IPS-20b (cell line): ENCODE data around the gene SLC12A9.

Experiments
- H3K27ac ChIP-seq: one replicate; pipeline ENCODE4 v1.5.1; 2013; ENCODE audit warnings: low read length
- H3K27me3 ChIP-seq: 2 replicates; pipeline ENCODE4 v1.6.1; 2013; ENCODE audit warnings: mild to moderate bottlenecking, low read length, inconsistent platforms; ENCODE audit not compliant: insufficient read depth
- H3K36me3 ChIP-seq: 2 replicates; pipeline ENCODE4 v1.6.1; 2013; ENCODE audit warnings: low read depth, mild to moderate bottlenecking, inconsistent platforms, low read length, moderate library complexity; ENCODE audit not compliant: insufficient read depth
- H3K4me1 ChIP-seq: 2 replicates; pipeline ENCODE4 v1.6.1; 2013; ENCODE audit warnings: mild to moderate bottlenecking, control low read depth, inconsistent platforms, low read length, moderate library complexity; ENCODE audit not compliant: insufficient read depth
- H3K4me3 ChIP-seq: 2 replicates; pipeline ENCODE4 v1.5.1; 2013; ENCODE audit warnings: mild to moderate bottlenecking, low read length, inconsistent platforms
- H3K9ac ChIP-seq: 2 replicates; pipeline ENCODE4 v1.6.1; 2013; ENCODE audit warnings: low read depth, mild to moderate bottlenecking, inconsistent platforms, low read length, moderate library complexity
- H3K9me3 ChIP-seq: 2 replicates; pipeline ENCODE4 v1.6.1; 2013; ENCODE audit warnings: mild to moderate bottlenecking, low read depth, low read length, inconsistent platforms; ENCODE audit not compliant: insufficient read depth

Gene SLC12A9

DNA sequence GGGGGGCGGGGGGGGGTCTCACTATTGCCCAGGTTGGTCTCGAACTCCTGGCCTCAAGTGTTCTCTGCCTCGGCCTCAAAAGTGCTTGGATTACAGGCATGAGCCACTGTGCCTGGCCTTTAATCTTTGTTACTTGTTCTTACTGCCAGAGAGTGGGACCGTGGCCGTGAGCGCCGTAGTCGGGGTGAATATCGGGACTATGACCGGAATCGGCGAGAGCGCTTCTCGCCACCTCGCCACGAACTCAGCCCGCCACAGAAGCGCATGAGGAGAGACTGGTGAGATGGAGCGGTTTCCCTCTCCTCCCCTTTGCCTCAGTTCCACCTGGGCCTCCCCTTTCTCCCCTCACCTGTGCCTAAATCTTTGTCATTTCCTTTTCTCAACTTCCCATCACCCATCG lies 28.6 kb downstream of the SLC12A9 start:
- no peak overlapping the region for H3K27ac ChIP-seq
- H3K9ac ChIP-seq: no peak overlapping the region
- H3K4me1 ChIP-seq: peaks cover 6% of the 10 kb centered on the region; the same call in 1 of the 2 replicates
- no peaks in the 10 kb centered on the region for H3K9me3 ChIP-seq
- H3K36me3 ChIP-seq: peaks cover 99% of the 10 kb centered on the region
- H3K4me3 ChIP-seq: no peak overlapping the region
- H3K27me3 ChIP-seq: no peaks in the 10 kb centered on the region

DNA sequence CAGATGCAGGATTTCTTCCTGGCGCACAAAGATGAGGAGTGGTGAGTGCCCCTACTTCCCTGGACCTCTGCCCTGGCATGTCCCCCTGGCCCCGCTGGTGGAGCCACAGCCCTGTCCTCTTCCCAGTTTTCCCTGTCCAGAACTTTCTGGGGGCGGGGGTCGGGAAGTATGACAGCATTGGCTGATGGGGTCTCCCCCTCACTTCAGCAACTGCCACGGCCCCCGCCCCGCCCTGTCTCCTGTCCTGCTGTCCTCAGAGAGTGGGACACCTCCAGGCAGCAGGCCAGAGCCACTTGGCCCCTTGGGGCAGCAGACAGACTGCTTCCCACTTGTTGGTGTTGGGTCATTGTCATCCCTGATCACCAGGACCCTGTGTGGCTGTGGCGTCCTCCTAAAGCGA lies 29.7 kb downstream of the SLC12A9 start:
- Histone ChIP-seq H3K36me3 (peaks cover 99% of the 10 kb centered on the region), H3K4me1 (no peaks in the 10 kb centered on the region; the same call in none of the 2 replicates), H3K27ac (no peak overlapping the region), H3K27me3 (no peaks in the 10 kb centered on the region), H3K4me3 (no peak overlapping the region), H3K9ac (no peak overlapping the region), H3K9me3 (no peaks in the 10 kb centered on the region)

DNA sequence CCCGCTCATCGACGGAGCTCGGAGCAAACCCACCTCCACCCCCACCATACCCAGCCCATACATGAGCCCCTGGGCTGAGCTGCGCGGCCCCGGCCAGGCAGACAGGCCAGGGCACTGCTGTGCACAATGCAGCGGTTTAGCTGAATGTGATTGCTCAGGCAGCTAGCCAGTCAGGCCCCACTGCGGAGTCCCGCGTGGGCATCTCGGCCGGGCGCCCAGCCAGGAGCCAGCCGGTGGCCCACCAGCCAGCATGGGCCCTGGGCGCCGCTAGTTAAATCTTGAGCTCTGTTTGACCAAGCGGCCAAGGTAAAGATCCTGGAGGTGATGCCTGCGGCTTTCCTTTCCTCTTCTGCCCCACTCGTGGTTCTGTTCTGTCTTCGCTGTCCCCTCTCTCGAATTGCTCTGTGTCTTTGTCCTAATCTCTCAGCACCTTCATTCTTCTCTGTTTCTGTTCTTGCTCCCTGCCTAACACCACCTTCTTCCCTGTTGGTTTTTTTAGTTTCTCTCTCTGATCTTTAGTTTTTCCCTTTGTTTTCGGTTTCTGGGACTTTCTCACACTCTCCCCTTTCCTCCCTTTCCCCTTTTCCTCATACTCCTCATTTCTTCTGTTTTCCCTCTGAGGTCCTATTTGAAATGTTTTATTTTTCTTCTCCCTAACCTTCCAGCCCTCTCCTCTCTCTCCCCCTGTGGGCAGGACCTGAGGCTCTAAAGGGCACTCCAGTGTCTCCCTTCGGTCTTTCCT lies 30.4 kb downstream of the SLC12A9 start:
- Histone ChIP-seq H3K9me3 (no peaks in the 10 kb centered on the region), H3K9ac (no peak overlapping the region), H3K27me3 (no peaks in the 10 kb centered on the region), H3K36me3 (peaks cover 99% of the 10 kb centered on the region), H3K27ac (no peak overlapping the region), H3K4me1 (no peaks in the 10 kb centered on the region; the same call in none of the 2 replicates), H3K4me3 (no peak overlapping the region)

GRCh38 chr7:100884736-100885439 lies 32.4 kb downstream of the SLC12A9 start:
- H3K9ac ChIP-seq: no peak overlapping the region
- no peak overlapping the region for H3K27ac ChIP-seq
- peaks cover 89% of the 10 kb centered on the region for H3K36me3 ChIP-seq
- H3K9me3 ChIP-seq: no peaks in the 10 kb centered on the region
- peaks cover 5% of the 10 kb centered on the region for H3K4me1 ChIP-seq
- no peak overlapping the region for H3K4me3 ChIP-seq
- H3K27me3 ChIP-seq: no peaks in the 10 kb centered on the region

- Histone ChIP-seq H3K27ac (no peak overlapping the region), H3K4me1 (peaks cover 5% of the 10 kb centered on the region), H3K9ac (no peak overlapping the region), H3K36me3 (peaks cover 83% of the 10 kb centered on the region), H3K9me3 (no peaks in the 10 kb centered on the region), H3K27me3 (no peaks in the 10 kb centered on the region), H3K4me3 (no peak overlapping the region)
These were observed 33.1 kb downstream of the SLC12A9 start for GRCh38 chr7:100885440-100886141.

DNA sequence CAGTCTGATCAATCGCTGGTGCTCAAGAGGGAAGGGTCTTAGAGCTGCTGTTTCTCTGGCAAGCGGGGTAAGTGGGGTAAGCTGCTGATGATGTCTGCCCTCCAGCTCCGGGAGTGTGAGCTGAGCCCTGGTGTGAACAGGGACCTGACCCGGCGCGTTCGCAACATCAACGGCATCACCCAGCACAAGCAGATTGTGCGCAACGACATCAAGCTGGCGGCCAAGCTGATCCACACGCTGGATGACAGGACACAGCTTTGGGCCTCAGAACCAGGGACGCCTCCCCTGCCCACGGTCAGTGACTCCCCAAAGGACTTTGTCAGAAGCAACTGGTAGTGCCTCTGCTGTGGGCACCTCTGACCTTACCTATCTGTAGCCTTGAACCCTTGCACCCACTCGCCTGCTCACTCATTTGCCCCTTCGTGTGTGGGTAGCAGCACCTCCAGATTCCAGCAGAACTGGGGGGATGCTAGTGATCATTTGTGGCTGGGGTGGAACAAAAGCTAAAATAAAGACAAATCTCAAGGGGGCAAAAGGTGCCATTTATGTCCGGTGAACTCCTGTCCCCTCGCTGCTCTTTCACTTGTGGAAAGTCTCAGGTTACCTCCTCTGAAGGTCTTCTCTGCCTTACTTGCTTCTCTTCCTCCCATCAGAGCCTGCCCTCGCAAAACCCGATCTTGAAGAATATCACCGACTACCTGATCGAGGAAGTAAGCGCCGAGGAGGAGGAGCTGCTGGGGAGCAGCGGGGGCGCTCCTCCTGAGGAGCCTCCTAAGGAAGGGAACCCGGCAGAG lies 33.8 kb downstream of the SLC12A9 start:
- Histone ChIP-seq H3K27ac (no peak overlapping the region), H3K36me3 (peaks cover 75% of the 10 kb centered on the region), H3K9ac (no peak overlapping the region), H3K4me3 (no peak overlapping the region), H3K27me3 (no peaks in the 10 kb centered on the region), H3K9me3 (no peaks in the 10 kb centered on the region), H3K4me1 (peaks cover 6% of the 10 kb centered on the region)

DNA sequence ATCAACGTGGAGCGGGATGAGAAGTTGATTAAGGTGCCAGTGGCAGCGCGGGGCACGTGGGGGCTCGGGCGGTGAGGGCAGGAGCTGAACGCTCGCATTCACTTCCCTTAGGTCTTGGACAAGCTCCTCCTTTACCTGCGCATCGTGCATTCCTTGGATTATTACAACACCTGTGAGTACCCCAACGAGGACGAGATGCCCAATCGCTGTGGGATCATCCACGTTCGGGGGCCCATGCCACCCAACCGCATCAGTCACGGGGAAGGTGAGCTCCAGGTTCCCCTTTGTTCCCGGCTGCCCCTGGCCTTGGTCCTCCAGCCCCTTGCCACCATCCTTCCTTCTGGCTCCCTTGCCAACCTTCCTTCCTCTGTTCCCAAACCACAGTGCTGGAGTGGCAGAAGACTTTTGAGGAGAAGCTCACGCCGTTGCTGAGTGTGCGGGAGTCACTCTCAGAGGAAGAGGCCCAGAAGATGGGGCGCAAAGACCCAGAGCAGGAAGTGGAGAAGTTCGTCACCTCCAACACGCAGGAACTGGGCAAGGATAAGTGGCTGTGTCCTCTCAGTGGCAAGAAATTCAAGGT lies 34.5 kb downstream of the SLC12A9 start:
- Histone ChIP-seq H3K27ac (no peak overlapping the region), H3K27me3 (no peaks in the 10 kb centered on the region), H3K4me1 (peaks cover 10% of the 10 kb centered on the region), H3K9ac (no peak overlapping the region), H3K36me3 (peaks cover 69% of the 10 kb centered on the region), H3K4me3 (no peak overlapping the region), H3K9me3 (no peaks in the 10 kb centered on the region)

DNA sequence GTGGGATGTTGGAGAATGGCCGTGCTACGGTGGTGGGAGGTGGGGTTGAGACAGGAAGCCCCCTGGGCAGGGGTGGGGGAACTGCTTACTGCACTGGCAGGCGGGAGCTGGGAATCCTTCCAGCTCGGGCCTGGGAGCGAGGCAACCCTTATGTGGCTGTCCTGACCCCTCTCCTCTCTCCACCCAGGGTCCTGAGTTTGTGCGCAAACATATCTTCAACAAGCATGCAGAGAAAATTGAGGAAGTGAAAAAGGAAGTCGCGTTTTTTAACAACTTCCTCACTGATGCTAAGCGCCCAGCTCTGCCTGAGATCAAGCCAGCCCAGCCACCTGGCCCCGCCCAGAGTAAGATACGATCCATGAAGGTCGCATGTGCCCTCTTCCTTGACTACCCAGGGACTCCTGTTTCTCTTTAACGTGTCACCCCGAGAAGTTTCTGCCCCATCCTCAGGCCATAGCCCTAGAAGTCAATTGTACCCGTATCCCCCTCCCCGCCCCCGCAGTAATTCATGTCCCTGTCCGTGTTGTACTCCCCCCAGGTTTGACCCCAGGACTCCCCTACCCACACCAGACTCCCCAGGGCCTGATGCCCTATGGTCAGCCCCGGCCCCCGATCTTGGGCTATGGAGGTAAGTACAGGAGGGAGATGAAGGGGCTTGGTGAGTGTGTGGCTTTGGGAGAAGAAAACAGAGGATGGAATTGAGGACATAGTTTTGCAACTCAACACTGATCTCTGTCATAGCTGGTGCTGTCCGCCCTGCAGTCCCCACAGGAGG lies 35.2 kb downstream of the SLC12A9 start:
- no peak overlapping the region for H3K27ac ChIP-seq
- H3K36me3 ChIP-seq: peaks cover 62% of the 10 kb centered on the region
- peak overlapping the region; percentile 70; the same call in 1 of the 2 replicates for H3K4me3 ChIP-seq
- H3K9ac ChIP-seq: peak overlapping the region; percentile 89; the same call in 1 of the 2 replicates
- no peaks in the 10 kb centered on the region for H3K9me3 ChIP-seq
- H3K4me1 ChIP-seq: peaks cover 10% of the 10 kb centered on the region
- no peaks in the 10 kb centered on the region for H3K27me3 ChIP-seq

DNA sequence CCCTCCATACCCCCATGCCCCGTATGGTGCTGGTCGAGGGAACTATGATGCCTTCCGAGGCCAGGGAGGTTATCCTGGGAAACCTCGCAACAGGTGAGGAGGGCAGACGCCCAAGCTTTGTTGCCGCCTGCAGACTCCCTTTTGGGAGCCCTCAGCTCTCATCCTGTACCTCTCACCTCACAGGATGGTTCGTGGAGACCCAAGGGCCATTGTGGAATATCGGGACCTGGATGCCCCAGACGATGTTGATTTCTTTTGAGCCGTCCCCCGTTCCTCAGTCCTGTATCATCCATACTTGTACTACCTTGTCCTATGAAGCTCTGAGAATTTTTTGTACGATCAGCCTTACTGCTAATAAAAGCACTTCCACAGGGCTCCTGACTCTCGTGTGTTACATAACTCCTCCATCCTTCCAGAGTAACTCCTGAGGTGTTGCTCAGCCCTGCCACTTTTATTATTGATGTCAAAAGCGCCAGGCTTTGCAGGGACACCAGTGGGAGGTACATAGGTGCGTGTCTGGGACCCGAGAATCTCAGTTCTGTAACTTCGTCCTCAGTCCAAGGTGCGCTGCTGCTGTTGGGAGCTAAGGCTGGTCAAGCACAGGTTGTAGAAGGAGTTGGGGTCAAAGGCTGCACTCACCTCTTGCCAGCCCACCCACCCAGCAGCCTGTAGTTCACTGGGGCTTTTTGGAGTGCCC lies 35.9 kb downstream of the SLC12A9 start:
- H3K27ac ChIP-seq: peak overlapping the region; percentile 61
- peak overlapping the region; percentile 70 for H3K4me3 ChIP-seq
- H3K27me3 ChIP-seq: no peaks in the 10 kb centered on the region
- no peaks in the 10 kb centered on the region for H3K9me3 ChIP-seq
- H3K9ac ChIP-seq: peak overlapping the region; percentile 89
- peaks cover 10% of the 10 kb centered on the region for H3K4me1 ChIP-seq
- H3K36me3 ChIP-seq: peaks cover 54% of the 10 kb centered on the region
